Stomach (tissue), 4 donors: Measurements from ENCODE around the gene SYCP2.

Source experiments
- POLR2AphosphoS5 ChIP-seq, 3 donors: sonication (generic); formaldehyde crosslinking; IDR thresholded peaks; one replicate each; pipeline ENCODE4 v1.6.1; 2016; ENCODE audit warnings: antibody characterized with exemption in 3 of 3
- TF ChIP-seq, protein P1 (sequence below), 7 experiments: fragments of 450-650 bp in 4 of 7; fragments of 200-600 bp in 3 of 7; sonication (generic) in 3 of 7; IDR thresholded peaks; one replicate each; pipeline ENCODE4 v1.5.1; 2016 to 2019; ENCODE audit warnings: antibody characterized with exemption in 7 of 7, control low read depth in 2 of 7, mild to moderate bottlenecking in 1 of 7

DNA sequence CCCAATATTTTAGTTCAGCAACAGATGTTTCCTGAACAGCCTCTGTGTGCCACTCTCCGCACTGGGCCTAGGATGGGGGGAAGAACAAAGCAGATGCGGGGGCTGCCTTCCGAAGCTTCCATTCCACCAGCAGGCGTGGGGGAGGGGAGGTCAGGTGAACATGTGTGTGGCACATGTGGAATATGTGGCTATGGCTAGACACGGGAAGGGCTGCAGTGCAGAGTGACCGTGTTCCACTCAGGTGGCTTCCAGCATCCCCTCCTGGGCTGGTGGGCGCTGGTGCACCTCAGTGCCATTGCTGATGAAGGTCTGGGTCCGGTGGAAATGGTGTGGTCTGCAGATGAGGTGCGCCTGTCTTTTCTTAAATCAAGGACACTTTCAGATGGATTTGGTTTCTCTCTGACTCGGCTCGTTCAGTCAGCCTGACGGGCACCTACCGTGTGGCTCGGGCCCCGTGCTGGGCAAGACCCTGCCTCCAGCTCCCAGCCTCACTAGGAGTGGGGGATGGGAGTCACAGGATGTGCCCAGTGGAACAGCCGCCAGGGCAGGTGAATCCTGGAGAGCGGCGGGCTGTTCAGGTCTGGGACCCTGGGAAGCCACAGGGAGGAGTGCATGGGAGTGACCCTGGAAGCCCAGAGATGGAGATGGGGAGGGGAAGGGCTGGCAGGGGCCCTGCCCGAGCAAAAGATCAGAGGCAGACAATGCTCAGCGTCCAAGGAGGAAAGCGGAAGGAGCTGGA is 111.0 kb downstream of the SYCP2 start:
- TF ChIP-seq, protein P1, sequence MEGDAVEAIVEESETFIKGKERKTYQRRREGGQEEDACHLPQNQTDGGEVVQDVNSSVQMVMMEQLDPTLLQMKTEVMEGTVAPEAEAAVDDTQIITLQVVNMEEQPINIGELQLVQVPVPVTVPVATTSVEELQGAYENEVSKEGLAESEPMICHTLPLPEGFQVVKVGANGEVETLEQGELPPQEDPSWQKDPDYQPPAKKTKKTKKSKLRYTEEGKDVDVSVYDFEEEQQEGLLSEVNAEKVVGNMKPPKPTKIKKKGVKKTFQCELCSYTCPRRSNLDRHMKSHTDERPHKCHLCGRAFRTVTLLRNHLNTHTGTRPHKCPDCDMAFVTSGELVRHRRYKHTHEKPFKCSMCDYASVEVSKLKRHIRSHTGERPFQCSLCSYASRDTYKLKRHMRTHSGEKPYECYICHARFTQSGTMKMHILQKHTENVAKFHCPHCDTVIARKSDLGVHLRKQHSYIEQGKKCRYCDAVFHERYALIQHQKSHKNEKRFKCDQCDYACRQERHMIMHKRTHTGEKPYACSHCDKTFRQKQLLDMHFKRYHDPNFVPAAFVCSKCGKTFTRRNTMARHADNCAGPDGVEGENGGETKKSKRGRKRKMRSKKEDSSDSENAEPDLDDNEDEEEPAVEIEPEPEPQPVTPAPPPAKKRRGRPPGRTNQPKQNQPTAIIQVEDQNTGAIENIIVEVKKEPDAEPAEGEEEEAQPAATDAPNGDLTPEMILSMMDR (IDR thresholded peaks at IDR 0.05), result no peak
- no peak for TF ChIP-seq POLR2AphosphoS5 (IDR thresholded peaks at IDR 0.05)
